Measurements from ENCODE around the gene COL8A1. TPM values are rescaled to one million over a fixed set of nuclear protein-coding genes. Genes with fewer than 3 reads are reported as not detected.

Gene COL8A1
- total RNA-seq, 1 experiment from 2014 or later = 0.07 TPM

DNA sequence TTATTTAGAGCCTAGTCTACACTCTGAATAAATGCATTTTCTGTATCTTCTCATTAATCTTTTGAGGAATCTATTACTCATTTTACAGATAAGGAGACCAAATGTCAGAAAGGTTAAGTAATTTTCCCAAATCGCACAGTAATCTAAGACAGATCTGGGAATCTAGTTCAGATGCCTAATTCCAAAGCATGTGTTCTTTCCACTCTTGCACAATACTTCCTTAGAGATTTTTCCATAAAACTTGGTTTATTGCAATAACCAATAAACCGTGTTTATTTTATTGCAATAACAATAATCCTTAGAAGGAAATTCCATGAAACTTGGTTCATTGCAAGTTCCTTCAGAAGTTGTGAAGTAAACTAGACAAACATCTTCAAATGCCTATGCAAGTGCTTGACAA is 17.4 kb upstream of the COL8A1 start:
- Histone ChIP-seq H3K9ac (ENCODE audit: low read length) (no peak overlapping the region), H3K27ac (ENCODE audit: low read depth, low read length) (no peak overlapping the region), H3K79me2 (ENCODE audit: insufficient read depth, low read length) (no peaks in the 10 kb centered on the region), H4K20me1 (ENCODE audit: insufficient read depth) (no peaks in the 10 kb centered on the region), H3K4me2 (ENCODE audit: low read length) (no peak overlapping the region), H2AFZ (ENCODE audit: low read depth, low read length, poor library complexity, severe bottlenecking) (no peak overlapping the region), H3K9me2 (ENCODE audit: insufficient read depth) (no peaks in the 10 kb centered on the region), H3K36me3 (ENCODE audit: control insufficient read depth in 1 of 2, insufficient read depth in 2 of 2, low read length in 2 of 2) (no peaks in the 10 kb centered on the region), H3K27me3 (ENCODE audit: insufficient read depth, low read length) (peaks cover 23% of the 10 kb centered on the region), H3K9me3 (ENCODE audit: control insufficient read depth in 1 of 2, insufficient read depth in 1 of 2, low read depth in 1 of 2, low read length in 2 of 2) (no peaks in the 10 kb centered on the region), H3K4me1 (ENCODE audit: control insufficient read depth in 1 of 2, insufficient read depth in 2 of 2, low read length in 2 of 2) (no peaks in the 10 kb centered on the region), H3K4me3 (replicated peaks in 1 of 2; ENCODE audit: low read depth in 1 of 2, low read length in 2 of 2) (no peak overlapping the region)
- POLR2A ChIA-PET = no interaction called here
- intact Hi-C loops (cut with micrococcal nuclease) = no loop called here
- BruUV-seq (replicated peaks) = no TSS peak
- CTCF ChIA-PET = no interaction called here
- ATAC-seq = no peak
- DNase-seq (ENCODE audit: low read depth, low spot score) = no peak
- RAD21 ChIA-PET (ENCODE audit: low non-redundant PET in 1 of 2, low total read pairs in 2 of 2, uncharacterized antibody in 2 of 2, unreplicated experiment in 2 of 2) = no interaction called here
- TF ChIP-seq, protein P1, sequence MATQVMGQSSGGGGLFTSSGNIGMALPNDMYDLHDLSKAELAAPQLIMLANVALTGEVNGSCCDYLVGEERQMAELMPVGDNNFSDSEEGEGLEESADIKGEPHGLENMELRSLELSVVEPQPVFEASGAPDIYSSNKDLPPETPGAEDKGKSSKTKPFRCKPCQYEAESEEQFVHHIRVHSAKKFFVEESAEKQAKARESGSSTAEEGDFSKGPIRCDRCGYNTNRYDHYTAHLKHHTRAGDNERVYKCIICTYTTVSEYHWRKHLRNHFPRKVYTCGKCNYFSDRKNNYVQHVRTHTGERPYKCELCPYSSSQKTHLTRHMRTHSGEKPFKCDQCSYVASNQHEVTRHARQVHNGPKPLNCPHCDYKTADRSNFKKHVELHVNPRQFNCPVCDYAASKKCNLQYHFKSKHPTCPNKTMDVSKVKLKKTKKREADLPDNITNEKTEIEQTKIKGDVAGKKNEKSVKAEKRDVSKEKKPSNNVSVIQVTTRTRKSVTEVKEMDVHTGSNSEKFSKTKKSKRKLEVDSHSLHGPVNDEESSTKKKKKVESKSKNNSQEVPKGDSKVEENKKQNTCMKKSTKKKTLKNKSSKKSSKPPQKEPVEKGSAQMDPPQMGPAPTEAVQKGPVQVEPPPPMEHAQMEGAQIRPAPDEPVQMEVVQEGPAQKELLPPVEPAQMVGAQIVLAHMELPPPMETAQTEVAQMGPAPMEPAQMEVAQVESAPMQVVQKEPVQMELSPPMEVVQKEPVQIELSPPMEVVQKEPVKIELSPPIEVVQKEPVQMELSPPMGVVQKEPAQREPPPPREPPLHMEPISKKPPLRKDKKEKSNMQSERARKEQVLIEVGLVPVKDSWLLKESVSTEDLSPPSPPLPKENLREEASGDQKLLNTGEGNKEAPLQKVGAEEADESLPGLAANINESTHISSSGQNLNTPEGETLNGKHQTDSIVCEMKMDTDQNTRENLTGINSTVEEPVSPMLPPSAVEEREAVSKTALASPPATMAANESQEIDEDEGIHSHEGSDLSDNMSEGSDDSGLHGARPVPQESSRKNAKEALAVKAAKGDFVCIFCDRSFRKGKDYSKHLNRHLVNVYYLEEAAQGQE (IDR thresholded peaks at IDR 0.05; ENCODE audit: low read depth) = no peak
- TF ChIP-seq EZH2phosphoT487 (IDR thresholded peaks at IDR 0.05; ENCODE audit: borderline replicate concordance) = no peak
- no peak for TF ChIP-seq SIN3A (IDR thresholded peaks at IDR 0.05; ENCODE audit: low read depth)
- TF ChIP-seq SRF (IDR thresholded peaks at IDR 0.05; ENCODE audit: low read depth) = no peak
- no peak for TF ChIP-seq JUND (IDR thresholded peaks at IDR 0.05)
- no peak for TF ChIP-seq ZNF274 (IDR thresholded peaks at IDR 0.05; ENCODE audit: low read depth, low read length)
- no peak for TF ChIP-seq EZH2 (IDR thresholded peaks at IDR 0.05)
- TF ChIP-seq, protein P2, sequence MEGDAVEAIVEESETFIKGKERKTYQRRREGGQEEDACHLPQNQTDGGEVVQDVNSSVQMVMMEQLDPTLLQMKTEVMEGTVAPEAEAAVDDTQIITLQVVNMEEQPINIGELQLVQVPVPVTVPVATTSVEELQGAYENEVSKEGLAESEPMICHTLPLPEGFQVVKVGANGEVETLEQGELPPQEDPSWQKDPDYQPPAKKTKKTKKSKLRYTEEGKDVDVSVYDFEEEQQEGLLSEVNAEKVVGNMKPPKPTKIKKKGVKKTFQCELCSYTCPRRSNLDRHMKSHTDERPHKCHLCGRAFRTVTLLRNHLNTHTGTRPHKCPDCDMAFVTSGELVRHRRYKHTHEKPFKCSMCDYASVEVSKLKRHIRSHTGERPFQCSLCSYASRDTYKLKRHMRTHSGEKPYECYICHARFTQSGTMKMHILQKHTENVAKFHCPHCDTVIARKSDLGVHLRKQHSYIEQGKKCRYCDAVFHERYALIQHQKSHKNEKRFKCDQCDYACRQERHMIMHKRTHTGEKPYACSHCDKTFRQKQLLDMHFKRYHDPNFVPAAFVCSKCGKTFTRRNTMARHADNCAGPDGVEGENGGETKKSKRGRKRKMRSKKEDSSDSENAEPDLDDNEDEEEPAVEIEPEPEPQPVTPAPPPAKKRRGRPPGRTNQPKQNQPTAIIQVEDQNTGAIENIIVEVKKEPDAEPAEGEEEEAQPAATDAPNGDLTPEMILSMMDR (IDR thresholded peaks at IDR 0.05 in 2 of 3, conservative IDR thresholded peaks at IDR 0.05 in 1 of 3; ENCODE audit: borderline replicate concordance in 1 of 3, insufficient read depth in 1 of 3, low read depth in 2 of 3, low read length in 2 of 3) = no peak
- TF ChIP-seq, protein P3, sequence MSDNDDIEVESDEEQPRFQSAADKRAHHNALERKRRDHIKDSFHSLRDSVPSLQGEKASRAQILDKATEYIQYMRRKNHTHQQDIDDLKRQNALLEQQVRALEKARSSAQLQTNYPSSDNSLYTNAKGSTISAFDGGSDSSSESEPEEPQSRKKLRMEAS (IDR thresholded peaks at IDR 0.05) = no peak
- TF ChIP-seq RAD21 (IDR thresholded peaks at IDR 0.05; ENCODE audit: low read depth) = no peak
- TF ChIP-seq SP1 (IDR thresholded peaks at IDR 0.05; ENCODE audit: low read depth) = no peak
- TF ChIP-seq TCF7L2 (IDR thresholded peaks at IDR 0.05; ENCODE audit: borderline replicate concordance, extremely low read depth, insufficient read depth, insufficient read length) = no peak

All from HCT116 (cell line).